Caco-2 (cell line): ENCODE measurements around the gene ZNF319. TPM values are rescaled to one million over a fixed set of nuclear protein-coding genes. Genes with fewer than 3 reads are reported as not detected.

ENCODE experiments used
- BruUV-seq: library from RNA; stranded (reverse); fragments of 400-500 nt; replicated peaks from 2 replicates; lab custom pipeline; 2021; lab: Mats Ljungman, UMichigan
- CTCF ChIA-PET: fragments of 300-600 bp; sonication (Branson Sonifier 250); formaldehyde crosslinking; loops from one replicate; lab custom pipeline; 2022; ENCODE audit warnings: antibody characterized with exemption; lab: Charles Lee
- POLR2A ChIA-PET: fragments of 300-600 bp; sonication (Branson Sonifier 250); formaldehyde crosslinking; loops from one replicate; lab custom pipeline; 2022; ENCODE audit warnings: antibody characterized with exemption; lab: Charles Lee
- DNase-seq, 2 experiments: peaks; one replicate each; pipeline versions ENCODE4 v3.0.0 to v3.0.0-alpha.2; 2020 to 2022
- H3K27me3 ChIP-seq: replicated peaks from 2 replicates; pipeline ENCODE4 v1.6.0; 2011; ENCODE audit warnings: low read length; ENCODE audit not compliant: control insufficient read depth, insufficient read depth
- H3K36me3 ChIP-seq: 2 replicates; pipeline ENCODE4 v1.5.1; 2011; ENCODE audit warnings: low read length; ENCODE audit not compliant: control insufficient read depth, insufficient read depth
- H3K4me1 ChIP-seq: fragments of 250-450 bp; sonication (Bioruptor Pico); 2 replicates; pipeline ENCODE4 v1.5.1; 2020; ENCODE audit warnings: mild to moderate bottlenecking
- H3K4me3 ChIP-seq: 2 replicates; pipeline ENCODE4 v1.5.1; 2011; ENCODE audit warnings: low read depth, mild to moderate bottlenecking, control low read depth, low read length
- H3K9me3 ChIP-seq: fragments of 250-450 bp; sonication (Bioruptor Pico); 2 replicates; pipeline ENCODE4 v1.5.1; 2020; ENCODE audit warnings: mild to moderate bottlenecking, moderate library complexity
- H3K27ac Mint-ChIP-seq: one replicate; pipeline ENCODE4 v1.8.0; 2022; ENCODE audit warnings: mixed read lengths; ENCODE audit not compliant: unreplicated experiment
- H3K27me3 Mint-ChIP-seq: one replicate; pipeline ENCODE4 v1.8.0; 2022; ENCODE audit warnings: mixed read lengths; ENCODE audit not compliant: insufficient read depth, unreplicated experiment
- H3K36me3 Mint-ChIP-seq: one replicate; pipeline ENCODE4 v1.8.0; 2022; ENCODE audit warnings: mild to moderate bottlenecking, mixed read lengths; ENCODE audit not compliant: insufficient read depth, unreplicated experiment
- H3K4me1 Mint-ChIP-seq: one replicate; pipeline ENCODE4 v1.8.0; 2022; ENCODE audit warnings: low read depth, mixed read lengths; ENCODE audit not compliant: unreplicated experiment
- H3K4me3 Mint-ChIP-seq: one replicate; pipeline ENCODE4 v1.8.0; 2022; ENCODE audit warnings: mild to moderate bottlenecking, moderate library complexity, mixed read lengths; ENCODE audit not compliant: unreplicated experiment
- H3K9me3 Mint-ChIP-seq: one replicate; pipeline ENCODE4 v1.8.0; 2022; ENCODE audit warnings: mixed read lengths; ENCODE audit not compliant: unreplicated experiment
- intact Hi-C: fragments of 100-400 bp; cut with micrococcal nuclease; formaldehyde crosslinking; loops from one replicate; pipeline ENCODE4 v1.10.0; 2022; ENCODE audit not compliant: unreplicated experiment
- total RNA-seq: library from RNA; stranded (reverse); gene quantifications from 2 replicates; pipeline ENCODE4 v1.2.3, GENCODE V29; 2022
- TF ChIP-seq, protein P1 (sequence below), 2 experiments: fragments of 200-600 bp in 1 of 2; IDR thresholded peaks; 1 replicate in 1 of 2; 2 replicates in 1 of 2; pipeline versions ENCODE4 v1.5.1 to v1.8.0; 2011 to 2022; ENCODE audit warnings: antibody characterized with exemption in 1 of 2, control low read depth in 1 of 2, inconsistent platforms in 1 of 2, low read depth in 1 of 2, low read length in 1 of 2, mild to moderate bottlenecking in 1 of 2, moderate library complexity in 1 of 2; ENCODE audit not compliant: insufficient read depth in 1 of 2, severe bottlenecking in 1 of 2, unreplicated experiment in 1 of 2

ZNF319 gene
- total RNA-seq, 1 experiment from 2014 or later: 16.3 TPM

GRCh38 chr16:57996406-57997175 lies 3.9 kb downstream of the ZNF319 start:
- Histone ChIP-seq H3K9me3 (no peaks in the 10 kb centered on the region), H3K4me1 (peaks cover 23% of the 10 kb centered on the region), H3K36me3 (no peaks in the 10 kb centered on the region), H3K27me3 (no peaks in the 10 kb centered on the region), H3K4me3 (no peak overlapping the region)
- no peak for DNase-seq
- Mint-ChIP-seq H3K27ac (no peak overlapping the region), H3K4me1 (peaks cover 18% of the 10 kb centered on the region), H3K4me3 (no peak overlapping the region), H3K9me3 (no peaks in the 10 kb centered on the region), H3K27me3 (no peaks in the 10 kb centered on the region), H3K36me3 (peaks cover 18% of the 10 kb centered on the region)
- ChIA-PET POLR2A (interaction anchor here (0.6 kb wide), 1 partner anchor 201 kb away, joined by 3 read pairs; no protein-coding TSS in a partner anchor), CTCF (interaction anchor here (1.0 kb wide), 1 partner anchor 760 kb away, joined by 3 read pairs; no protein-coding TSS in a partner anchor)
- intact Hi-C loops: no loop called here
- BruUV-seq: no TSS peak
- TF ChIP-seq, protein P1, sequence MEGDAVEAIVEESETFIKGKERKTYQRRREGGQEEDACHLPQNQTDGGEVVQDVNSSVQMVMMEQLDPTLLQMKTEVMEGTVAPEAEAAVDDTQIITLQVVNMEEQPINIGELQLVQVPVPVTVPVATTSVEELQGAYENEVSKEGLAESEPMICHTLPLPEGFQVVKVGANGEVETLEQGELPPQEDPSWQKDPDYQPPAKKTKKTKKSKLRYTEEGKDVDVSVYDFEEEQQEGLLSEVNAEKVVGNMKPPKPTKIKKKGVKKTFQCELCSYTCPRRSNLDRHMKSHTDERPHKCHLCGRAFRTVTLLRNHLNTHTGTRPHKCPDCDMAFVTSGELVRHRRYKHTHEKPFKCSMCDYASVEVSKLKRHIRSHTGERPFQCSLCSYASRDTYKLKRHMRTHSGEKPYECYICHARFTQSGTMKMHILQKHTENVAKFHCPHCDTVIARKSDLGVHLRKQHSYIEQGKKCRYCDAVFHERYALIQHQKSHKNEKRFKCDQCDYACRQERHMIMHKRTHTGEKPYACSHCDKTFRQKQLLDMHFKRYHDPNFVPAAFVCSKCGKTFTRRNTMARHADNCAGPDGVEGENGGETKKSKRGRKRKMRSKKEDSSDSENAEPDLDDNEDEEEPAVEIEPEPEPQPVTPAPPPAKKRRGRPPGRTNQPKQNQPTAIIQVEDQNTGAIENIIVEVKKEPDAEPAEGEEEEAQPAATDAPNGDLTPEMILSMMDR (IDR thresholded peaks at IDR 0.05; ENCODE audit: insufficient read depth in 1 of 2, low read depth in 1 of 2, low read length in 1 of 2, severe bottlenecking in 1 of 2, unreplicated experiment in 1 of 2): no peak

DNA sequence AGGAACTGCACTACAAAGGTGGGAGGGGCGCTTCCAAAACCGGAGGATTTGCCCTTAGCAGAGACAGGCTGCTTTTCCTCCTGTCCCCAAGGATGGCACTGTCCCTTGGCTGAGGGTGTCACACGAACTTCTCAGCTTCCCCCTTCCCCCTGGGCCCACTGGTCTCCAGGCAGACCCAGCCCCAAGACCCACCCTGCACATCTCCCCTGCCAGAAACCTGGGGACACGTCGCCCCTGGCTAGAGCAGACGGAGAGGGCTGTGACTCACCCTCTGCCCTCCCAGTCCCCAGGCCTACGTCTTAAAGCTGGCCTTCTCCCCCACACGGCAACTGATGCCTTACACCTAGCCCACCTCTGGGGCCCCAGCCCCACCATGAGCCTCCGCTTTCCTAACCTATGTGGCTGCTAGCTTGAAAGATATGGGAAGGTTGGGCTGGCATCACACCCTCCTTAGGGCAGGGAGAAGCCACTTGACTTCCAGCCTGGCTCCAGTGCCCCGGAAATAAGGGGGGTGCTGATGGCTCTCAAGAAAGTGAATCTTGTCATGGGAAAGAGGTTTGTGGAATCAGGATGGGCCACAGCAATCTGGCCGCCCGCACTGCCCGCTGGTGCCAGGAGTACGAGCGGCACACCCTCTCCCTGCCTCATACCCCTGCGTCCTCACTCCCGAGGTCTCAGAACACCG lies 4.6 kb downstream of the ZNF319 start:
- CTCF ChIA-PET: interaction anchor here (0.5 kb wide), 1 partner anchor 8 kb away, joined by 5 read pairs; no protein-coding TSS in a partner anchor
- no peaks in the 10 kb centered on the region for H3K9me3 Mint-ChIP-seq
- intact Hi-C loops: no loop called here
- H3K4me3 Mint-ChIP-seq: no peak overlapping the region
- Histone ChIP-seq H3K36me3 (no peaks in the 10 kb centered on the region), H3K27me3 (no peaks in the 10 kb centered on the region), H3K9me3 (no peaks in the 10 kb centered on the region), H3K4me1 (peaks cover 23% of the 10 kb centered on the region), H3K4me3 (no peak overlapping the region)
- peaks cover 11% of the 10 kb centered on the region for H3K36me3 Mint-ChIP-seq
- POLR2A ChIA-PET: interaction anchor here (0.5 kb wide), 1 partner anchor 29 kb away, joined by 3 read pairs; no protein-coding TSS in a partner anchor
- peaks cover 18% of the 10 kb centered on the region for H3K4me1 Mint-ChIP-seq
- H3K27ac Mint-ChIP-seq: no peak overlapping the region
- TF ChIP-seq, protein P1 (IDR thresholded peaks at IDR 0.05; ENCODE audit: insufficient read depth in 1 of 2, low read depth in 1 of 2, low read length in 1 of 2, severe bottlenecking in 1 of 2, unreplicated experiment in 1 of 2): no peak
- no peaks in the 10 kb centered on the region for H3K27me3 Mint-ChIP-seq
- no TSS peak for BruUV-seq
- DNase-seq: no peak

- Mint-ChIP-seq H3K4me3 (no peak overlapping the region), H3K27ac (no peak overlapping the region), H3K27me3 (no peaks in the 10 kb centered on the region), H3K4me1 (peaks cover 18% of the 10 kb centered on the region), H3K9me3 (no peaks in the 10 kb centered on the region), H3K36me3 (peaks cover 9% of the 10 kb centered on the region)
- TF ChIP-seq, protein P1 (IDR thresholded peaks at IDR 0.05; ENCODE audit: insufficient read depth in 1 of 2, low read depth in 1 of 2, low read length in 1 of 2, severe bottlenecking in 1 of 2, unreplicated experiment in 1 of 2): peak; percentile 52 to 81
- BruUV-seq: no TSS peak
- no peaks in the 10 kb centered on the region for H3K27me3 ChIP-seq
- peaks cover 22% of the 10 kb centered on the region for H3K4me1 ChIP-seq
- DNase-seq: peak; percentile 72 to 77
- intact Hi-C loops: loop anchor here (1.0 kb wide), 1 partner anchor 31 kb away; the partner anchor contains the start of gene MMP15
- ChIA-PET POLR2A (no interaction called here), CTCF (no interaction called here)
- H3K36me3 ChIP-seq: no peaks in the 10 kb centered on the region
- H3K9me3 ChIP-seq: no peaks in the 10 kb centered on the region
- no peak overlapping the region for H3K4me3 ChIP-seq
Measured at GRCh38 chr16:57994778-57995177, 5.7 kb downstream of the ZNF319 start.
